Pons (tissue), 1 donor: ENCODE data around the gene ZNF234.
"Not testable (repeated sequence)": the region's sequence is repeated elsewhere in the genome, so short reads cannot be mapped to it uniquely, and the experiment has no call there.

ENCODE experiments used
- DNase-seq: peaks from one replicate; pipeline ENCODE4 v3.0.0-alpha.2; 2016; ENCODE audit warnings: low spot score

Gene ZNF234

DNA sequence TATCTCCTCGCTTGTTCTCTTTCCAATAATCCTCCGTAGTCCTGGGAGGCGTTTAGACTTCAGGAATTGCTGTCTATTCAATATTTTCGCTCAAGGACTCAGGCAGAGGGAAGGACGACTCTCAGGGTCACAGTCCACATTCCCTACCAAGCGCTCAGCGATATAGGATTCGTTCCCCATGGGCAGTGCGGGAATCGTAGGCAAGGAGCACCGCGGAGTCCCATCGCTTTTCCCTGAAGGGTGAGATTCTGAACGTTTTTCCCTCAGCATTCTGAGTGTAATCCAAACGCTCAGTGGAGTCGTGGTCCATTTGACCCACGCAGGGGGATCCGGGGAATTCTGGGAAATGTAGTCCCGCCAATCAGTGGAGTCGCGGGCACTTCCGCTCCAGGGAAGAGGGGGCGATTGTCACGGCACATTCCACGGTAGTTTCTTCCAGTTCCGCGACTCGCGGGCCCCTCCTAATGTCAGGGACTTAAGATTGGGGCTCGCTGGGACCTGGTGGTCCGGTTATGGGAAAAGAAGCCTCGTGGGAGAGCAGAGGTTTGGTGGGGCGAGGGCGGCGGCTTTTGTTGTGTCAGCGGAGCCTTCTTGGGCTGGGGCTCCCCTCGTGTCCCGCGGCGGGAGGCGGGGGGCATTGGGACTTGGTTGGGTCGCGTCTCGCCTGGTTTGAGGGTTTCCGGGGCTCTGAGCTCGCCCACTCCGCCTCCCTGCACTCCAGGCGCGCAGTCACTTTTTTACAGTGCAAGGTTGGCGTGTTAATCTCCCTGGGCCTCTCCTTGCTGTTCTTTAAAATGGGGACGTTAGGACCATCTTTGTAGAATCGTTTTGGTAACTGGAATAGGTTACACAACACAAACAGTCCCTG, at the start of gene ZNF234:
TSS of gene ZNF234 (plus strand) at position 364 of the 868 bp plus-strand sequence. CDS start 3,079 bp downstream, outside the sequence.
- peak; percentile 90 for DNase-seq

GRCh38 chr19:44092108-44092507, 49.2 kb upstream of the ZNF234 start:
- DNase-seq: no peak

- peak; percentile 94 for DNase-seq
These were observed 47.2 kb upstream of the ZNF234 start, which contains the start of gene ZNF224 for GRCh38 chr19:44093931-44094765. TSS of gene ZNF224 (plus strand) at chr19:44094361. CDS start at chr19:44097874, 3,513 bp downstream.

DNA sequence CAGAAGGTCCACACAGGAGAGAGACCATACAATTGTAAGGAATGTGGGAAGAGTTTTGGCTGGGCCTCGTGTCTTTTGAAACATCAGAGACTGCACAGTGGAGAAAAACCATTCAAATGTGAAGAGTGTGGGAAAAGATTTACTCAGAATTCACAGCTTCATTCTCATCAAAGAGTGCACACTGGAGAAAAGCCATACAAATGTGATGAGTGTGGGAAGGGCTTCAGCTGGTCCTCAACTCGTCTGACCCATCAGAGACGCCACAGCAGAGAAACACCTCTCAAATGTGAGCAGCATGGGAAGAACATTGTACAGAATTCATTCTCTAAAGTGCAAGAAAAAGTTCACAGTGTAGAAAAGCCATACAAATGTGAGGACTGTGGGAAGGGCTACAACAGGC, 33.6 kb upstream of the ZNF234 start:
- DNase-seq: no peak

- no peak for DNase-seq
These were observed 31.9 kb upstream of the ZNF234 start for GRCh38 chr19:44109458-44109857.

- peak; percentile 24 for DNase-seq
These were observed 29.4 kb upstream of the ZNF234 start for GRCh38 chr19:44111910-44112463.

GRCh38 chr19:44112802-44113137, 28.6 kb upstream of the ZNF234 start:
- DNase-seq: no peak

DNA sequence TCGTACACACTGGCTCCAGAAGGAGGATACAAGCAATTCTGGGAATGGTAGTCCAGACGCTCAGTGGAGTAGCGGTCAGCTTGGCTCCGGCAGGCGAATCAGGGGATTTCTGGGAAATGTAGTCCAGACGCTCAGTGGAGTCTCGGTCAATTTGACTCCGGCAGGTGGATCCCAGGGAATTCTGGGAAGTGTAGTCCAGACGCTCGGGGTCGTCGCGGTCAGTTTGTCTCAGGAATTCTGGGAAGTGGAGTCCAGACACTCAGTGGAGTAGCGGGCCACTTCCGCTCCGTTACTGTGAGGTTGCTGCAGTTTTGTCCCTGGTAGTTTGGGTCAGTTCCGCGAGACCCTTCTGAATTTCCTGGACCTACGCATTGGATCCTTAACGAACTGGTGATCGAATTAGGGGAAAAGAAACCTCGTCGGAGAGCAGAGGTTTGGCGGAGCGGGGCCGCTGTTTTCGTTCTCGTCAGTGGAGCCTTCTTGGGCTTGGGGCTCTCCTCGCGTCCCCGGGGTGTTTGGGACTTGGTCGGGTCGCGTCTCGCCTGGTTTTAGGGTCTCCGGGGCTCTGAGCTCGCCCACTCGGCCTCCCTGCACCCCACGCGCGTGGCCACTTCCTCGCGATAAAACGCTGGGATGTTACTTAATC, 28.1 kb upstream of the ZNF234 start, which contains the start of gene ZNF225:
TSS of gene ZNF225 (plus strand) at position 262 of the 646 bp plus-strand sequence. CDS start 2,429 bp downstream, outside the sequence.
- DNase-seq: peak; percentile 100

GRCh38 chr19:44113784-44114390, 27.5 kb upstream of the ZNF234 start:
- DNase-seq: no peak

- not testable (repeated sequence) for DNase-seq
These were observed 20.2 kb upstream of the ZNF234 start for GRCh38 chr19:44121162-44121561.

GRCh38 chr19:44131955-44132354, 9.4 kb upstream of the ZNF234 start:
- DNase-seq: no peak

- DNase-seq: no peak
These were observed 692 bp downstream of the ZNF234 start for GRCh38 chr19:44142059-44142433.

DNA sequence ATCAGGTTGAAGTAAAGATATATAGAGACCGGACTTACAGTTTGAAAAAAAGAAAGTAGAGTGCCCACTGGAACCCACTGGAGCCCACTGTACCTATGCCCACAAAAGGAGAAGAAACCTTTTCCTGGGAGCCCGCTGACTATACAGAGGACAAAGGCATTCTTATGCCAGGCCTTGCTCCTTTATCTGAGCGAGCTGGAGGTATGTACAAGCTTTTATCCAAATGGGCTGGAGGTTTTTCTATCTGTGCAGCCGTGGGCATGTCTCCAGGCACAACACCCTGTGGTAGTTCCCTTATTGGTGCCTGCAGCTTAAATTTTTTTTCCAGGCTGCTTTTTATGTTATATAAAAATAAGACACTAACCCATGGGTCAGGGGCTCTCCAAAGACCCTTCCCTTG, 8.4 kb downstream of the ZNF234 start:
- DNase-seq: no peak

DNA sequence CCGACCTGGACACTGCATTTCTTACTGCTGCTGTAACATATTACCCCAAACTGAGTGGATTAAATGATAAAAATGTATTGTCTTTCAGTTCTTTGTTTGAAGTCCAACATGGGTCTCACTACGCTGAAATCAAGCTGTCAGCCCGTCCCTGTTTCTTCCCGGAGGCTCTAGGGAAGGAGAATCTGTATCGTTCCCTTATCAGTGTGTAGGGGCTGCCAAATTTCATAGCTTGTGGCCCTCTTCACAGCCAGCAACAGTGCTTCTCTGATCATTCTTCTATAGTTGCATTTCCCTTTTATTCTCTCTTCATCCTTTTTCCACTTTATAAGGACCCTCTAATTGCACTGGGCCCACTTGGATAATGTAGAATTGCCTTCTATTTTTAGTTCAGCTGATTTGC, 10.1 kb downstream of the ZNF234 start:
- no peak for DNase-seq

GRCh38 chr19:44156475-44156874, 15.1 kb downstream of the ZNF234 start:
- no peak for DNase-seq

DNA sequence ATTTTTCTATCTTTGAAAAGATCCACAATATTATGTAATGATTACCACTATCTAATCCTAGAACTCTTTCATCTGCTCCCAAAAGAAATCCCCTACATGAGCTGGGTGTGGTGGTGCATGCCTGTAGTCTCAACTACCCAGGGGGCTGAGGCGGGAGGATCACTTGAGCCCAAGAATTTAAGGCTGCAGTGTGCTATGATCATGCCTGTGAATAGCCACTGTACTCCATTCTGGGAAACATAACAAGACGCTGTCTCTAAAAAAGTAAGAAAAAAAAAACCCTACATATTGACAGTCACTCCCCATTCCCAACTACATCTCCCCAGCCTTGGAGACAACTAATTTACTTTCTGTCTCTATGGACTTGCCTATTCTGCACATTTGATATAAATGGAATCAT, 22.4 kb downstream of the ZNF234 start:
- DNase-seq: no peak

GRCh38 chr19:44164327-44164672, 22.9 kb downstream of the ZNF234 start:
- no peak for DNase-seq

GRCh38 chr19:44164673-44165512, 23.5 kb downstream of the ZNF234 start, which contains the start of gene ZNF226:
TSS of gene ZNF226 (plus strand) at chr19:44165100. CDS start at chr19:44170081, 4,981 bp downstream.
- peak; percentile 100 for DNase-seq

DNA sequence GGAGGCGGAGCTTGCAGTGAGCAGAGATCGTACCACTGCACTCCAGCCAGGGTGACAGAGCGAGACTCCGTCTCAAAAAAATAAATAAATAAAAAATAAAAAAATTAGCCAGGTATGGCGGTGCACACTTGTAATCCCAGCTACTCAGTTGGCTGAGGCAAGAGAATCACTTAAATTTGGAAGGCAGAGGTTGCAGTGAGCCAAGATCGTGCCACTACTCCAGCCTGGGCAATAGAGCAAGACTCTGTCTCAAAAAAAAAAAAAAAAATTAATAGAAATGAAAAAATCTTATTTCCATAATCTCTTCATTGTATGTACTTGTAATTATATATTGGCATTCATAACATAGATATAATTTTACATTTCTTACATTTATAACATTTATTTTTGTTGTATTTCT, 29.3 kb downstream of the ZNF234 start:
- not testable (repeated sequence) for DNase-seq

- no peak for DNase-seq
These were observed 35.2 kb downstream of the ZNF234 start for GRCh38 chr19:44176590-44176989.

- no peak for DNase-seq
These were observed 39.6 kb downstream of the ZNF234 start for GRCh38 chr19:44180968-44181367.
